Hematopoietic multipotent progenitor cell treated with erythropoietin and hydrocortisone succinate and interleukin-3 and kit ligand, for 4 days (in vitro differentiated cells): ENCODE data around the gene TNS1.

Source experiments
- DNase-seq: peaks from one replicate; pipeline ENCODE4 v3.0.0-alpha.2; 2015

The TNS1 gene

GRCh38 chr2:217858519-217859491 lies 144.0 kb downstream of the TNS1 start:
- DNase-seq = no peak

- no peak for DNase-seq
Measured at GRCh38 chr2:217857624-217858506, 144.9 kb downstream of the TNS1 start.

GRCh38 chr2:217856871-217857270 lies 145.9 kb downstream of the TNS1 start:
- DNase-seq = no peak

GRCh38 chr2:217856159-217856558 lies 146.6 kb downstream of the TNS1 start:
- DNase-seq = no peak

GRCh38 chr2:217854684-217855420 lies 147.9 kb downstream of the TNS1 start:
- DNase-seq = no peak

GRCh38 chr2:217853961-217854360 lies 148.8 kb downstream of the TNS1 start:
- no peak for DNase-seq

- DNase-seq = no peak
Measured at GRCh38 chr2:217853301-217853881, 149.4 kb downstream of the TNS1 start.

GRCh38 chr2:217852555-217853211 lies 150.1 kb downstream of the TNS1 start:
- no peak for DNase-seq

GRCh38 chr2:217851191-217852020 lies 151.4 kb downstream of the TNS1 start:
- peak; percentile 64 for DNase-seq

- no peak for DNase-seq
Measured at GRCh38 chr2:217849154-217849975, 153.4 kb downstream of the TNS1 start.

- no peak for DNase-seq
Measured at GRCh38 chr2:217848351-217848957, 154.3 kb downstream of the TNS1 start.

- DNase-seq = no peak
Measured at GRCh38 chr2:217847552-217848350, 155.0 kb downstream of the TNS1 start.

GRCh38 chr2:217847115-217847514 lies 155.7 kb downstream of the TNS1 start:
- no peak for DNase-seq

- no peak for DNase-seq
Measured at GRCh38 chr2:217846321-217846743, 156.5 kb downstream of the TNS1 start.

GRCh38 chr2:217845301-217845700 lies 157.5 kb downstream of the TNS1 start:
- DNase-seq = no peak

- no peak for DNase-seq
Measured at GRCh38 chr2:217844696-217845095, 158.1 kb downstream of the TNS1 start.

- no peak for DNase-seq
Measured at GRCh38 chr2:217843324-217843723, 159.5 kb downstream of the TNS1 start.

- DNase-seq = peak; percentile 30
Measured at GRCh38 chr2:217842017-217842416, 160.8 kb downstream of the TNS1 start.

GRCh38 chr2:217840522-217840921 lies 162.3 kb downstream of the TNS1 start:
- no peak for DNase-seq
